Colonic mucosa (tissue), 4 donors: ENCODE data around the gene SLC30A10. TPM values are rescaled to one million over a fixed set of nuclear protein-coding genes. Genes with fewer than 3 reads are reported as not detected.
"Not testable (repeated sequence)": the region's sequence is repeated elsewhere in the genome, so short reads cannot be mapped to it uniquely, and the experiment has no call there.

Source experiments
- DNase-seq: peaks from one replicate; pipeline ENCODE4 v3.0.0-alpha.2; 2020
- H3K27ac ChIP-seq: fragments of 200-600 bp; one replicate; pipeline ENCODE4 v1.8.0; 2021
- H3K27me3 ChIP-seq: fragments of 200-600 bp; one replicate; pipeline ENCODE4 v1.8.0; 2021
- H3K36me3 ChIP-seq: fragments of 200-600 bp; one replicate; pipeline ENCODE4 v1.8.0; 2021
- H3K4me1 ChIP-seq: fragments of 200-600 bp; one replicate; pipeline ENCODE4 v1.8.0; 2021; ENCODE audit warnings: mild to moderate bottlenecking
- H3K4me3 ChIP-seq: fragments of 200-600 bp; one replicate; pipeline ENCODE4 v1.8.0; 2021
- H3K9ac ChIP-seq, 2 donors: one replicate each; pipeline ENCODE4 v1.7.0; 2013; ENCODE audit warnings: control low read depth in 2 of 2, low read depth in 2 of 2, low read length in 2 of 2
- H3K9me3 ChIP-seq: fragments of 200-600 bp; one replicate; pipeline ENCODE4 v1.8.0; 2021
- CTCF ChIP-seq: fragments of 200-600 bp; IDR thresholded peaks from one replicate; pipeline ENCODE4 v1.8.0; 2022; ENCODE audit warnings: antibody characterized with exemption, mild to moderate bottlenecking
- intact Hi-C: fragments of 100-400 bp; cut with DNase I; formaldehyde crosslinking; loops from one replicate; pipeline ENCODE4 v1.14.1; 2022
- total RNA-seq, 2 donors: library from RNA; stranded (reverse); fragmentation: NEBNext Ultra II Directional in 1 of 2; extraction: Animal tissue kit (Norgen Biotek cat#: 25700) in 1 of 2; gene quantifications; one replicate each; pipeline ENCODE4 v1.2.1, GENCODE V29; 2021
- donor health status: healthy.
- donor health status: DM: no; HTN: no; CAD: no.
- donor health status: DM: no; HTN: no; CAD: no.

The SLC30A10 gene
- total RNA-seq, 2 donors from 2014 or later = 10.5 to 32.3 TPM

- Histone ChIP-seq H3K36me3 (no peaks in the 10 kb centered on the region), H3K9ac (no peak overlapping the region), H3K27ac (no peak overlapping the region), H3K27me3 (peaks cover 12% of the 10 kb centered on the region), H3K4me1 (no peaks in the 10 kb centered on the region), H3K9me3 (no peaks in the 10 kb centered on the region), H3K4me3 (no peak overlapping the region)
- DNase-seq = no peak
- TF ChIP-seq CTCF = no peak
- intact Hi-C loops = no loop called here
Observed at GRCh38 chr1:219900882-219901281, 27.5 kb downstream of the SLC30A10 start.

GRCh38 chr1:219900201-219900600 is 28.2 kb downstream of the SLC30A10 start:
- H3K4me1 ChIP-seq = no peaks in the 10 kb centered on the region
- H3K9me3 ChIP-seq = no peaks in the 10 kb centered on the region
- peaks cover 14% of the 10 kb centered on the region for H3K27me3 ChIP-seq
- H3K9ac ChIP-seq = no peak overlapping the region
- no peak overlapping the region for H3K4me3 ChIP-seq
- DNase-seq = no peak
- no peaks in the 10 kb centered on the region for H3K36me3 ChIP-seq
- TF ChIP-seq CTCF = no peak
- intact Hi-C loops = no loop called here
- H3K27ac ChIP-seq = no peak overlapping the region

GRCh38 chr1:219898375-219898774 is 30.0 kb downstream of the SLC30A10 start:
- no peak overlapping the region for H3K27ac ChIP-seq
- H3K27me3 ChIP-seq = peaks cover 14% of the 10 kb centered on the region
- no peaks in the 10 kb centered on the region for H3K9me3 ChIP-seq
- H3K36me3 ChIP-seq = no peaks in the 10 kb centered on the region
- intact Hi-C loops = no loop called here
- no peaks in the 10 kb centered on the region for H3K4me1 ChIP-seq
- H3K9ac ChIP-seq = no peak overlapping the region
- DNase-seq = no peak
- no peak for TF ChIP-seq CTCF
- H3K4me3 ChIP-seq = no peak overlapping the region

- H3K4me3 ChIP-seq = no peak overlapping the region
- H3K9me3 ChIP-seq = no peaks in the 10 kb centered on the region
- intact Hi-C loops = no loop called here
- no peak for TF ChIP-seq CTCF
- no peak overlapping the region for H3K9ac ChIP-seq
- no peaks in the 10 kb centered on the region for H3K4me1 ChIP-seq
- no peak for DNase-seq
- no peaks in the 10 kb centered on the region for H3K36me3 ChIP-seq
- peaks cover 14% of the 10 kb centered on the region for H3K27me3 ChIP-seq
- no peak overlapping the region for H3K27ac ChIP-seq
Observed at GRCh38 chr1:219897914-219898313, 30.4 kb downstream of the SLC30A10 start.

- H3K9me3 ChIP-seq, H3K4me3 ChIP-seq, H3K27ac ChIP-seq, H3K4me1 ChIP-seq, intact Hi-C loops, H3K36me3 ChIP-seq, DNase-seq, H3K9ac ChIP-seq, H3K27me3 ChIP-seq: not testable (repeated sequence)
Observed at GRCh38 chr1:219892271-219892670, 36.1 kb downstream of the SLC30A10 start.

- H3K4me1 ChIP-seq, H3K4me3 ChIP-seq, intact Hi-C loops, H3K9ac ChIP-seq, DNase-seq, H3K9me3 ChIP-seq, H3K27ac ChIP-seq, H3K36me3 ChIP-seq, H3K27me3 ChIP-seq: not testable (repeated sequence)
Observed at GRCh38 chr1:219891846-219892245, 36.5 kb downstream of the SLC30A10 start.

GRCh38 chr1:219888667-219889066 is 39.7 kb downstream of the SLC30A10 start:
- H3K9ac ChIP-seq, H3K4me3 ChIP-seq, H3K36me3 ChIP-seq, H3K27me3 ChIP-seq, H3K27ac ChIP-seq, H3K9me3 ChIP-seq, H3K4me1 ChIP-seq, intact Hi-C loops, DNase-seq: not testable (repeated sequence)
